ENCODE data around the gene C11orf52. TPM values are rescaled to one million over a fixed set of nuclear protein-coding genes. Genes with fewer than 3 reads are reported as not detected.

Gene C11orf52
- total and polyA plus RNA-seq, 2 of the 8 experiments (the other 6 are each of a cell fraction or from before 2014, with no cell fraction given) = 1.7 to 2.7 TPM

- TF ChIP-seq YY1 (IDR thresholded peaks at IDR 0.05; ENCODE audit: low read depth, low read length) = no peak
- no peak for TF ChIP-seq EP300 (IDR thresholded peaks at IDR 0.05; ENCODE audit: borderline replicate concordance in 1 of 2, low read depth in 2 of 2, low read length in 2 of 2)
- TF ChIP-seq USF2 (IDR thresholded peaks at IDR 0.05; ENCODE audit: low read length) = no peak
- no peak for TF ChIP-seq E2F6 (IDR thresholded peaks at IDR 0.05)
Observed at GRCh38 chr11:111908639-111909305, 9.9 kb upstream of the C11orf52 start (continued).
